ENCODE data around the gene MOCS3. TPM values are rescaled to one million over a fixed set of nuclear protein-coding genes. Genes with fewer than 3 reads are reported as not detected.
A peak's percentile ranks its signal among the peaks of the same experiment; 100 is the strongest.

Gene MOCS3
- total RNA-seq, 4 donors from 2014 or later = 6.7 to 7.8 (median 7.6) TPM

- Histone ChIP-seq H3K36me3 (peaks cover 6 to 8% of the 10 kb centered on the region in 2 donors), H3K4me1 (peaks cover 21 to 24% of the 10 kb centered on the region in 2 donors), H3K27me3 (no peaks in the 10 kb centered on the region), H3K4me3 (replicated peaks in 1 of 3) (peak within 1 kb of the TSS; percentile 82 to 99 (median 86)), H3K27ac (peak within 1 kb of the TSS; percentile 84 to 95 (median 90)), H3K9me3 (no peaks in the 10 kb centered on the region)
- DNase-seq = peak; percentile 87 to 89
- intact Hi-C loops (cut with DNase I) = loop anchor here (2.0 kb wide), 1 partner anchor 25 kb away; no protein-coding TSS in a partner anchor
- 0 to 1% methylated on average over 44 to 51 of the region's 52 CpGs for WGBS, 2 donors
- TF ChIP-seq CTCF (IDR thresholded peaks at IDR 0.05) = no peak
- peak; percentile 63 to 82 for TF ChIP-seq POLR2A (IDR thresholded peaks at IDR 0.05)
Observed at GRCh38 chr20:50957798-50958614, 612 bp upstream of the MOCS3 start, which contains the start of gene DPM1. DPM1 (minus strand) TSS chr20:50958532; CDS start chr20:50958523, 9 bp downstream.

GRCh38 chr20:50959543-50960126 is 1.0 kb downstream of the MOCS3 start:
- Histone ChIP-seq H3K9me3 (no peaks in the 10 kb centered on the region), H3K4me1 (peaks cover 21 to 24% of the 10 kb centered on the region in 2 donors), H3K27me3 (no peaks in the 10 kb centered on the region), H3K36me3 (no peaks in the 10 kb centered on the region), H3K27ac (no peak overlapping the region), H3K4me3 (replicated peaks in 1 of 3) (peak overlapping the region in 2 of 3 donors; percentile 34 to 99)
- 54 to 62% methylated on average over 19 of the region's 25 CpGs for WGBS, 2 donors
- TF ChIP-seq CTCF (IDR thresholded peaks at IDR 0.05) = no peak
- no peak for TF ChIP-seq POLR2A (IDR thresholded peaks at IDR 0.05)
- DNase-seq = no peak
- intact Hi-C loops (cut with DNase I) = loop anchor here (2.0 kb wide), 1 partner anchor 27 kb away; no protein-coding TSS in a partner anchor

GRCh38 chr20:50967586-50967985 is 9.0 kb downstream of the MOCS3 start:
- peak; percentile 26 to 45 for DNase-seq
- H3K27me3 ChIP-seq = no peaks in the 10 kb centered on the region
- H3K27ac ChIP-seq = no peak overlapping the region
- no peak overlapping the region for H3K4me3 ChIP-seq (replicated peaks in 1 of 3)
- no peak for TF ChIP-seq CTCF (IDR thresholded peaks at IDR 0.05)
- no peak for TF ChIP-seq POLR2A (IDR thresholded peaks at IDR 0.05)
- H3K9me3 ChIP-seq = no peaks in the 10 kb centered on the region
- WGBS, 2 donors = 3 to 13% methylated on average over 7 of the region's 7 CpGs
- intact Hi-C loops (cut with DNase I) = no loop called here
- no peaks in the 10 kb centered on the region for H3K4me1 ChIP-seq
- H3K36me3 ChIP-seq = no peaks in the 10 kb centered on the region

- no peak for DNase-seq
- no peak overlapping the region for H3K4me3 ChIP-seq (replicated peaks in 1 of 3)
- H3K4me1 ChIP-seq = no peaks in the 10 kb centered on the region
- WGBS, 2 donors = 77 to 79% methylated on average over 9 of the region's 9 CpGs
- intact Hi-C loops (cut with DNase I) = no loop called here
- H3K9me3 ChIP-seq = no peaks in the 10 kb centered on the region
- no peaks in the 10 kb centered on the region for H3K27me3 ChIP-seq
- H3K36me3 ChIP-seq = no peaks in the 10 kb centered on the region
- H3K27ac ChIP-seq = no peak overlapping the region
- no peak for TF ChIP-seq CTCF (IDR thresholded peaks at IDR 0.05)
Observed at GRCh38 chr20:50968289-50968688, 9.7 kb downstream of the MOCS3 start.

GRCh38 chr20:50969435-50969834 is 10.8 kb downstream of the MOCS3 start:
- no peaks in the 10 kb centered on the region for H3K27me3 ChIP-seq
- intact Hi-C loops (cut with DNase I) = no loop called here
- H3K9me3 ChIP-seq = no peaks in the 10 kb centered on the region
- TF ChIP-seq CTCF (IDR thresholded peaks at IDR 0.05) (no peak), POLR2A (IDR thresholded peaks at IDR 0.05) (no peak)
- no peak overlapping the region for H3K27ac ChIP-seq
- no peaks in the 10 kb centered on the region for H3K4me1 ChIP-seq
- no peak overlapping the region for H3K4me3 ChIP-seq (replicated peaks in 1 of 3)
- no peak for DNase-seq
- no peaks in the 10 kb centered on the region for H3K36me3 ChIP-seq
- WGBS, 2 donors = 84 to 92% methylated on average over 5 of the region's 5 CpGs
